ENCODE measurements around the gene EFHC2.
A peak's percentile ranks its signal among the peaks of the same experiment; 100 is the strongest.

Gene EFHC2

DNA sequence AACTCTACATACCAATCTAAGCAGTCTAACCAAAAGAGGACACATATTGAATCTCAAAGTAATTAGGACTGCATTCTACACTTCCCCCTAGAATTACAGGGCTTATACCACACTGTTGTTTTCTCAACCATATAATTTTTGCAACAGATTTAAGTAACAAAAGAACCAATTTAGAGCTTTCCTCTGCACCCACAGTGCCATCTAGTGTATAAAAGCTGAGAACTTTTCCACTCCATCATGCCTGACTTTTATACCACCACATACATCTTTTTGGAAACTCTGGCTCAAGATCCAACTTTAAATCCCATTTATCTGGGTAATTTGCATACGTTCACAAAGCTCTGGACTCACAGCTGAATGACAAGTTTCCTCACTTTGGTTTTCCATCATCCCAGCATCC is 99.5 kb downstream of the EFHC2 start:
- DNase-seq (ENCODE audit: low spot score) = no peak
- TF ChIP-seq, protein P1, sequence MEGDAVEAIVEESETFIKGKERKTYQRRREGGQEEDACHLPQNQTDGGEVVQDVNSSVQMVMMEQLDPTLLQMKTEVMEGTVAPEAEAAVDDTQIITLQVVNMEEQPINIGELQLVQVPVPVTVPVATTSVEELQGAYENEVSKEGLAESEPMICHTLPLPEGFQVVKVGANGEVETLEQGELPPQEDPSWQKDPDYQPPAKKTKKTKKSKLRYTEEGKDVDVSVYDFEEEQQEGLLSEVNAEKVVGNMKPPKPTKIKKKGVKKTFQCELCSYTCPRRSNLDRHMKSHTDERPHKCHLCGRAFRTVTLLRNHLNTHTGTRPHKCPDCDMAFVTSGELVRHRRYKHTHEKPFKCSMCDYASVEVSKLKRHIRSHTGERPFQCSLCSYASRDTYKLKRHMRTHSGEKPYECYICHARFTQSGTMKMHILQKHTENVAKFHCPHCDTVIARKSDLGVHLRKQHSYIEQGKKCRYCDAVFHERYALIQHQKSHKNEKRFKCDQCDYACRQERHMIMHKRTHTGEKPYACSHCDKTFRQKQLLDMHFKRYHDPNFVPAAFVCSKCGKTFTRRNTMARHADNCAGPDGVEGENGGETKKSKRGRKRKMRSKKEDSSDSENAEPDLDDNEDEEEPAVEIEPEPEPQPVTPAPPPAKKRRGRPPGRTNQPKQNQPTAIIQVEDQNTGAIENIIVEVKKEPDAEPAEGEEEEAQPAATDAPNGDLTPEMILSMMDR (IDR thresholded peaks at IDR 0.05; ENCODE audit: borderline replicate concordance, control extremely low read depth, extremely low read depth, insufficient read depth, missing control alignments) = peak; percentile 25
- in situ Hi-C loops (cut with MboI; ENCODE audit: low sequenced_read_pairs, unreplicated experiment) = no loop called here

GRCh38 chrX:44241546-44241945 is 101.9 kb downstream of the EFHC2 start:
- TF ChIP-seq, protein P1 (IDR thresholded peaks at IDR 0.05; ENCODE audit: borderline replicate concordance, control extremely low read depth, extremely low read depth, insufficient read depth, missing control alignments) = no peak
- DNase-seq (ENCODE audit: low spot score) = no peak
- in situ Hi-C loops (cut with MboI; ENCODE audit: low sequenced_read_pairs, unreplicated experiment) = no loop called here

- DNase-seq (ENCODE audit: low spot score) = no peak
- in situ Hi-C loops (cut with MboI; ENCODE audit: low sequenced_read_pairs, unreplicated experiment) = no loop called here
These were observed 103.4 kb downstream of the EFHC2 start for GRCh38 chrX:44240036-44240435.

DNA sequence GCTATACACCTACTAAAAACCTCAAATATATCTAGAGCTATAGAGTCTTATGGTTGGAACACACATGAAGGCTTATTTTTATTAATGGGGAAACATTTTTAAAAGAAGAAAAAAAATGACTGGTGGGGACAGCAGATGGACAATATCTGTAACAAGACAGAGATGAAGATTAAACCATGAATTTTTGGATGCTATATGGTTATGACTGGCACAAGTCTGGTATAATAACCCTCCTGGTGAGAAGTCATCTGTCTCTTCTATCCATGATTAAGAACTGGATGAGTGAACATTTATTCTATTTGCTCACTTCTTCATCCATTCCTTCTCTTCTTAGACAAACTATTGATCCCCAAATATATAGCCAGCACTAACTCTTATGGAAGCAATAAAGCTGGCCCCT is 104.4 kb downstream of the EFHC2 start:
- TF ChIP-seq, protein P1 (IDR thresholded peaks at IDR 0.05; ENCODE audit: borderline replicate concordance, control extremely low read depth, extremely low read depth, insufficient read depth, missing control alignments) = no peak
- in situ Hi-C loops (cut with MboI; ENCODE audit: low sequenced_read_pairs, unreplicated experiment) = no loop called here

More at GRCh38 chrX:44240036-44240435, 103.4 kb downstream of the EFHC2 start:
- TF ChIP-seq, protein P1 (IDR thresholded peaks at IDR 0.05; ENCODE audit: borderline replicate concordance, control extremely low read depth, extremely low read depth, insufficient read depth, missing control alignments) = no peak

GRCh38 chrX:44235534-44235933 is 107.9 kb downstream of the EFHC2 start:
- in situ Hi-C loops (cut with MboI; ENCODE audit: low sequenced_read_pairs, unreplicated experiment) = no loop called here
- TF ChIP-seq, protein P1 (IDR thresholded peaks at IDR 0.05; ENCODE audit: borderline replicate concordance, control extremely low read depth, extremely low read depth, insufficient read depth, missing control alignments) = no peak
- no peak for DNase-seq (ENCODE audit: low spot score)

More for the DNA sequence above, 104.4 kb downstream of the EFHC2 start:
- DNase-seq (ENCODE audit: low spot score) = no peak

DNA sequence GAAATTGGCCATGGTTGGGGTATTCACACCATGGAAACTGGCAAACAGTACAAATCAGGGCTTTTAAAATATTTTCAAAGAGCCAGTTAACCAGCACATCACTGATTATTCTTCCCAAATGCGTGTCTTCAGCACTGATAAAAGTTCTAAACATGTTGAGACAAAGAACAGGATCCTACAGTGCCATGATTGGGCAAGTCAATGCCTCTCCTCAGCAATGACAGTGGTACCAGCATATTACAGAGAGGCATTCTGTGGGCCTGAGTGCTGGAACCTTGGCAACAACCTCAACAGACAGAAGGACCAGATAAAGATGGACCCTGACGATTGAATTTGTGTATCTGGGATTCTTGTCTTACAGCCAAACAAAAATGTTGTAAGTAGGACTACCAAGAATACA is 108.9 kb downstream of the EFHC2 start:
- TF ChIP-seq, protein P1 (IDR thresholded peaks at IDR 0.05; ENCODE audit: borderline replicate concordance, control extremely low read depth, extremely low read depth, insufficient read depth, missing control alignments) = no peak
- in situ Hi-C loops (cut with MboI; ENCODE audit: low sequenced_read_pairs, unreplicated experiment) = no loop called here
- DNase-seq (ENCODE audit: low spot score) = no peak

GRCh38 chrX:44234116-44234515 is 109.4 kb downstream of the EFHC2 start:
- in situ Hi-C loops (cut with MboI; ENCODE audit: low sequenced_read_pairs, unreplicated experiment) = no loop called here
- DNase-seq (ENCODE audit: low spot score) = no peak
- TF ChIP-seq, protein P1 (IDR thresholded peaks at IDR 0.05; ENCODE audit: borderline replicate concordance, control extremely low read depth, extremely low read depth, insufficient read depth, missing control alignments) = no peak

All from GM13976 (cell line).